Trophoblast cell (in vitro differentiated cells and primary cell): ENCODE results near the gene ITGA1.
A peak's percentile ranks its signal among the peaks of the same experiment; 100 is the strongest.

Source experiments
- DNase-seq, 2 donors: peaks; one replicate each; pipeline ENCODE4 v3.0.0-alpha.2; 2016
- H2AFZ ChIP-seq: 2 replicates; pipeline ENCODE4 v1.6.1; 2013; ENCODE audit warnings: low read length, moderate library complexity, mild to moderate bottlenecking; ENCODE audit not compliant: insufficient read depth, poor library complexity
- H2AK5ac ChIP-seq: 2 replicates; pipeline ENCODE4 v1.6.1; 2013; ENCODE audit warnings: mild to moderate bottlenecking, low read length
- H2BK120ac ChIP-seq: 2 replicates; pipeline ENCODE4 v1.6.1; 2013; ENCODE audit warnings: low read length, mild to moderate bottlenecking, moderate library complexity; ENCODE audit not compliant: insufficient read depth, poor library complexity
- H2BK12ac ChIP-seq: 2 replicates; pipeline ENCODE4 v1.6.1; 2013; ENCODE audit warnings: mild to moderate bottlenecking, low read length, moderate library complexity
- H2BK5ac ChIP-seq: 2 replicates; pipeline ENCODE4 v1.6.1; 2013; ENCODE audit warnings: low read length, low read depth, moderate library complexity, mild to moderate bottlenecking; ENCODE audit not compliant: poor library complexity
- H3K14ac ChIP-seq: 2 replicates; pipeline ENCODE4 v1.6.1; 2013; ENCODE audit warnings: mild to moderate bottlenecking, low read length
- H3K18ac ChIP-seq: 2 replicates; pipeline ENCODE4 v1.6.1; 2013; ENCODE audit warnings: mild to moderate bottlenecking, low read length
- H3K23ac ChIP-seq: 2 replicates; pipeline ENCODE4 v1.6.1; 2013; ENCODE audit warnings: low read length
- H3K27ac ChIP-seq: 2 replicates; pipeline ENCODE4 v1.5.1; 2013; ENCODE audit warnings: low read depth, mild to moderate bottlenecking, inconsistent platforms, low read length, moderate library complexity
- H3K27me3 ChIP-seq: 2 replicates; pipeline ENCODE4 v1.6.1; 2013; ENCODE audit warnings: inconsistent platforms, mild to moderate bottlenecking, low read length, moderate library complexity; ENCODE audit not compliant: insufficient read depth
- H3K36me3 ChIP-seq, 2 experiments: 1 replicate in 1 of 2; 2 replicates in 1 of 2; pipeline ENCODE4 v1.6.1; 2013; ENCODE audit warnings: low read length in 2 of 2, mild to moderate bottlenecking in 2 of 2, moderate library complexity in 1 of 2; ENCODE audit not compliant: insufficient read depth in 2 of 2, control insufficient read depth in 1 of 2
- H3K4ac ChIP-seq: 2 replicates; pipeline ENCODE4 v1.6.1; 2013; ENCODE audit warnings: low read depth, mild to moderate bottlenecking, low read length, moderate library complexity
- H3K4me1 ChIP-seq, 2 experiments: 1 replicate in 1 of 2; 2 replicates in 1 of 2; pipeline ENCODE4 v1.6.1; 2013; ENCODE audit warnings: low read length in 2 of 2, mild to moderate bottlenecking in 2 of 2, moderate library complexity in 1 of 2; ENCODE audit not compliant: insufficient read depth in 2 of 2, control insufficient read depth in 1 of 2
- H3K4me2 ChIP-seq: 2 replicates; pipeline ENCODE4 v1.6.1; 2013; ENCODE audit warnings: inconsistent platforms, mild to moderate bottlenecking, low read length, moderate library complexity
- H3K4me3 ChIP-seq: 2 replicates; pipeline ENCODE4 v1.5.1; 2013; ENCODE audit warnings: mild to moderate bottlenecking, low read depth, low read length, inconsistent platforms
- H3K79me1 ChIP-seq: one replicate; pipeline ENCODE4 v1.6.1; 2013; ENCODE audit warnings: low read length
- H3K79me2 ChIP-seq: 2 replicates; pipeline ENCODE4 v1.6.1; 2013; ENCODE audit warnings: low read length, mild to moderate bottlenecking; ENCODE audit not compliant: control insufficient read depth, insufficient read depth, poor library complexity
- H3K9ac ChIP-seq: 2 replicates; pipeline ENCODE4 v1.6.1; 2013; ENCODE audit warnings: mild to moderate bottlenecking, low read length
- H3K9me3 ChIP-seq: 2 replicates; pipeline ENCODE4 v1.6.1; 2013; ENCODE audit warnings: low read depth, mild to moderate bottlenecking, control low read depth, inconsistent platforms, low read length; ENCODE audit not compliant: insufficient read depth
- H4K12ac ChIP-seq: 2 replicates; pipeline ENCODE4 v1.6.1; 2013; ENCODE audit warnings: low read depth, mild to moderate bottlenecking, low read length, moderate library complexity
- H4K8ac ChIP-seq: 2 replicates; pipeline ENCODE4 v1.6.1; 2013; ENCODE audit warnings: low read depth, mild to moderate bottlenecking, low read length, moderate library complexity
- H4K91ac ChIP-seq: one replicate; pipeline ENCODE4 v1.6.1; 2013; ENCODE audit warnings: low read depth, mild to moderate bottlenecking, low read length, moderate library complexity
- WGBS: extraction: QIAGEN DNeasy Blood & Tissue Kit; methylation state at CpG from one replicate; pipeline ENCODE4 v1.1.7; 2013; ENCODE audit warnings: missing lambda C conversion rate; ENCODE audit not compliant: insufficient read length, insufficient coverage; ENCODE audit errors: extremely low coverage; 5-methylcytosine and 5-hydroxymethylcytosine counted together

ITGA1 gene

DNA sequence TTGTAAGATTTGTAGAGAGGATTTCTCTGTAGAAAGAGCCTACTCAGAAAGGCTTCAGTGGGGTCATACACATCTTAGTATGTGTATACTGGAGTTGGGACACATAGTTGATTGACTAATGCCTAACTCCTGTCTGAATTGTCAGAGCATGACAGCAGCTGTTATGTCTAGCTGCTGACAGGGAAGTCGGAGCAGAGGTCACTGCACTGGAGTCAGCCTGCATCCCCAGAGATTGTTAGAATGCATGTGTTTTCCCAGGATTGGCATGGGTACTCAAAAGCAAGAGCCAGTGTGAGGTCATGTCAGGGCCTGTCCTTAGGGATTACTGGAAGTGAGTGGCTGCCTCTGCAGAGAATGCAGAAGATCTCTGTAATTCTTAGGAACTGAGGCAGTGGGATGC is 82.7 kb downstream of the ITGA1 start:
- H3K4ac ChIP-seq: peak overlapping the region; percentile 57
- no peak overlapping the region for H4K8ac ChIP-seq
- H3K4me2 ChIP-seq: no peak overlapping the region
- H3K27ac ChIP-seq: peak overlapping the region; percentile 45
- no peak overlapping the region for H3K9ac ChIP-seq
- WGBS: no CpG with 5 or more reads among the region's 1 CpG
- H3K9me3 ChIP-seq: no peaks in the 10 kb centered on the region
- no peak overlapping the region for H3K18ac ChIP-seq
- no peak overlapping the region for H3K4me3 ChIP-seq
- H2AFZ ChIP-seq: no peak overlapping the region
- peaks cover 3 to 4% of the 10 kb centered on the region in 2 experiments for H3K4me1 ChIP-seq
- no peak overlapping the region for H2BK5ac ChIP-seq
- no peak overlapping the region for H4K12ac ChIP-seq
- peaks cover 5% of the 10 kb centered on the region for H3K79me1 ChIP-seq
- peak; percentile 96 to 97 for DNase-seq
- H3K27me3 ChIP-seq: no peaks in the 10 kb centered on the region
- no peaks in the 10 kb centered on the region for H3K36me3 ChIP-seq
- H4K91ac ChIP-seq: no peak overlapping the region
- no peak overlapping the region for H3K23ac ChIP-seq
- no peaks in the 10 kb centered on the region for H3K79me2 ChIP-seq
- no peak overlapping the region for H2AK5ac ChIP-seq
- peak overlapping the region; percentile 51 for H3K14ac ChIP-seq
- peak overlapping the region; percentile 60 for H2BK12ac ChIP-seq
- H2BK120ac ChIP-seq: peak overlapping the region; percentile 37

- DNase-seq: peak in 1 of 2 donors; percentile 42
- no peak overlapping the region for H4K91ac ChIP-seq
- no CpG with 5 or more reads among the region's 3 CpGs for WGBS
Measured at GRCh38 chr5:52875827-52876226, 88.1 kb downstream of the ITGA1 start.

GRCh38 chr5:52876456-52876855 is 88.7 kb downstream of the ITGA1 start:
- WGBS: no CpG with 5 or more reads among the region's 4 CpGs
- no peak overlapping the region for H2AFZ ChIP-seq
- H4K12ac ChIP-seq: no peak overlapping the region
- H3K36me3 ChIP-seq: no peaks in the 10 kb centered on the region
- no peak overlapping the region for H2BK5ac ChIP-seq
- H4K91ac ChIP-seq: no peak overlapping the region
- H3K23ac ChIP-seq: no peak overlapping the region
- no peaks in the 10 kb centered on the region for H3K4me1 ChIP-seq
- no peaks in the 10 kb centered on the region for H3K79me2 ChIP-seq
- H4K8ac ChIP-seq: no peak overlapping the region
- H3K18ac ChIP-seq: no peak overlapping the region
- peaks cover 5% of the 10 kb centered on the region for H3K79me1 ChIP-seq
- no peak overlapping the region for H2BK120ac ChIP-seq
- H3K4ac ChIP-seq: no peak overlapping the region
- no peak overlapping the region for H3K27ac ChIP-seq
- no peaks in the 10 kb centered on the region for H3K9me3 ChIP-seq
- H2BK12ac ChIP-seq: no peak overlapping the region
- no peak overlapping the region for H2AK5ac ChIP-seq
- H3K9ac ChIP-seq: no peak overlapping the region
- no peak overlapping the region for H3K4me3 ChIP-seq
- H3K4me2 ChIP-seq: no peak overlapping the region
- H3K14ac ChIP-seq: no peak overlapping the region
- no peak for DNase-seq
- H3K27me3 ChIP-seq: no peaks in the 10 kb centered on the region

More at GRCh38 chr5:52875827-52876226, 88.1 kb downstream of the ITGA1 start:
- no peak overlapping the region for H2BK12ac ChIP-seq
- no peak overlapping the region for H4K12ac ChIP-seq
- no peaks in the 10 kb centered on the region for H3K79me2 ChIP-seq
- no peaks in the 10 kb centered on the region for H3K9me3 ChIP-seq
- H3K9ac ChIP-seq: no peak overlapping the region
- peaks cover 5% of the 10 kb centered on the region for H3K79me1 ChIP-seq
- no peak overlapping the region for H3K18ac ChIP-seq
- no peaks in the 10 kb centered on the region for H3K27me3 ChIP-seq
- H3K4ac ChIP-seq: no peak overlapping the region
- H2AFZ ChIP-seq: no peak overlapping the region
- H3K23ac ChIP-seq: no peak overlapping the region
- H4K8ac ChIP-seq: no peak overlapping the region
- H3K27ac ChIP-seq: no peak overlapping the region
- H3K36me3 ChIP-seq: no peaks in the 10 kb centered on the region
- no peak overlapping the region for H2BK5ac ChIP-seq
- no peaks in the 10 kb centered on the region for H3K4me1 ChIP-seq
- no peak overlapping the region for H3K4me3 ChIP-seq
- no peak overlapping the region for H3K14ac ChIP-seq
- H2AK5ac ChIP-seq: no peak overlapping the region
- no peak overlapping the region for H2BK120ac ChIP-seq
- H3K4me2 ChIP-seq: no peak overlapping the region

GRCh38 chr5:52878656-52879055 is 90.9 kb downstream of the ITGA1 start:
- Histone ChIP-seq H2BK5ac (no peak overlapping the region), H3K79me1 (no peaks in the 10 kb centered on the region), H3K27me3 (no peaks in the 10 kb centered on the region), H3K27ac (no peak overlapping the region), H3K14ac (no peak overlapping the region), H4K12ac (no peak overlapping the region), H3K9ac (no peak overlapping the region), H3K4me2 (no peak overlapping the region), H3K4me3 (no peak overlapping the region), H3K18ac (no peak overlapping the region), H3K9me3 (no peaks in the 10 kb centered on the region), H2AK5ac (no peak overlapping the region), H3K79me2 (no peaks in the 10 kb centered on the region), H3K23ac (no peak overlapping the region), H2AFZ (no peak overlapping the region), H3K4ac (no peak overlapping the region), H2BK120ac (no peak overlapping the region), H4K91ac (no peak overlapping the region), H3K36me3 (no peaks in the 10 kb centered on the region), H4K8ac (no peak overlapping the region), H3K4me1 (no peaks in the 10 kb centered on the region), H2BK12ac (no peak overlapping the region)
- DNase-seq: no peak
- no CpG with 5 or more reads among the region's 3 CpGs for WGBS
